Parathyroid adenoma (tissue), 2 donors: ENCODE results near the gene GALNT17.

Experiments used
- H2AFZ ChIP-seq: fragments of 300-600 bp; sonication (generic); one replicate; pipeline ENCODE4 v1.7.0; 2017; ENCODE audit warnings: antibody characterized with exemption, mild to moderate bottlenecking
- H3K27ac ChIP-seq: fragments of 300-600 bp; sonication (generic); one replicate; pipeline ENCODE4 v1.7.0; 2017
- H3K27me3 ChIP-seq: fragments of 300-600 bp; sonication (generic); one replicate; pipeline ENCODE4 v1.7.0; 2017; ENCODE audit warnings: low read length; ENCODE audit not compliant: control insufficient read depth, insufficient read depth
- H3K36me3 ChIP-seq: fragments of 300-600 bp; sonication (generic); one replicate; pipeline ENCODE4 v1.7.0; 2017; ENCODE audit warnings: low read length; ENCODE audit not compliant: control insufficient read depth, insufficient read depth
- H3K4me1 ChIP-seq: fragments of 300-600 bp; sonication (generic); one replicate; pipeline ENCODE4 v1.7.0; 2017; ENCODE audit warnings: control low read depth
- H3K4me2 ChIP-seq: fragments of 300-600 bp; sonication (generic); one replicate; pipeline ENCODE4 v1.7.0; 2017; ENCODE audit warnings: low read length
- H3K4me3 ChIP-seq: fragments of 300-600 bp; sonication (generic); one replicate; pipeline ENCODE4 v1.7.0; 2017; ENCODE audit warnings: low read depth, low read length
- H3K79me2 ChIP-seq: fragments of 300-600 bp; sonication (generic); one replicate; pipeline ENCODE4 v1.7.0; 2017; ENCODE audit warnings: control low read depth
- H3K9ac ChIP-seq: fragments of 300-600 bp; sonication (generic); one replicate; pipeline ENCODE4 v1.7.0; 2017; ENCODE audit warnings: mild to moderate bottlenecking
- H3K9me3 ChIP-seq: fragments of 300-600 bp; sonication (generic); one replicate; pipeline ENCODE4 v1.7.0; 2017; ENCODE audit warnings: low read length; ENCODE audit not compliant: control insufficient read depth
- CTCF ChIP-seq: fragments of 300-600 bp; sonication (generic); IDR thresholded peaks from one replicate; pipeline ENCODE4 v1.7.0; 2017; ENCODE audit warnings: antibody characterized with exemption, mild to moderate bottlenecking
- donor health status: primary hyperparathyroidism.

The GALNT17 gene

GRCh38 chr7:71354716-71355115, 222.8 kb downstream of the GALNT17 start:
- Histone ChIP-seq H3K27ac (no peak overlapping the region), H3K4me3 (no peak overlapping the region), H2AFZ (no peak overlapping the region), H3K4me1 (no peaks in the 10 kb centered on the region), H3K9ac (no peak overlapping the region), H3K79me2 (no peaks in the 10 kb centered on the region), H3K9me3 (no peaks in the 10 kb centered on the region), H3K4me2 (no peak overlapping the region), H3K27me3 (no peaks in the 10 kb centered on the region), H3K36me3 (no peaks in the 10 kb centered on the region)
- no peak for TF ChIP-seq CTCF

- Histone ChIP-seq H3K27ac (no peak overlapping the region), H3K36me3 (no peaks in the 10 kb centered on the region), H2AFZ (no peak overlapping the region), H3K79me2 (no peaks in the 10 kb centered on the region), H3K4me1 (no peaks in the 10 kb centered on the region), H3K27me3 (no peaks in the 10 kb centered on the region), H3K4me3 (no peak overlapping the region), H3K9ac (no peak overlapping the region), H3K9me3 (no peaks in the 10 kb centered on the region), H3K4me2 (no peak overlapping the region)
- TF ChIP-seq CTCF, result no peak
Measured at GRCh38 chr7:71361451-71362032, 229.6 kb downstream of the GALNT17 start.

GRCh38 chr7:71362240-71362639, 230.3 kb downstream of the GALNT17 start:
- Histone ChIP-seq H3K9ac (no peak overlapping the region), H3K27me3 (no peaks in the 10 kb centered on the region), H3K4me2 (no peak overlapping the region), H3K79me2 (no peaks in the 10 kb centered on the region), H2AFZ (no peak overlapping the region), H3K36me3 (no peaks in the 10 kb centered on the region), H3K4me3 (no peak overlapping the region), H3K4me1 (no peaks in the 10 kb centered on the region), H3K9me3 (no peaks in the 10 kb centered on the region), H3K27ac (no peak overlapping the region)
- TF ChIP-seq CTCF, result no peak

- Histone ChIP-seq H3K36me3 (no peaks in the 10 kb centered on the region), H3K4me2 (no peak overlapping the region), H3K27ac (no peak overlapping the region), H3K9me3 (no peaks in the 10 kb centered on the region), H3K4me3 (no peak overlapping the region), H3K79me2 (no peaks in the 10 kb centered on the region), H3K27me3 (no peaks in the 10 kb centered on the region), H3K4me1 (no peaks in the 10 kb centered on the region), H3K9ac (no peak overlapping the region), H2AFZ (no peak overlapping the region)
- TF ChIP-seq CTCF, result no peak
Measured at GRCh38 chr7:71363223-71363622, 231.3 kb downstream of the GALNT17 start.

GRCh38 chr7:71363627-71364026, 231.7 kb downstream of the GALNT17 start:
- Histone ChIP-seq H3K36me3 (no peaks in the 10 kb centered on the region), H3K27ac (no peak overlapping the region), H2AFZ (no peak overlapping the region), H3K4me3 (no peak overlapping the region), H3K9me3 (no peaks in the 10 kb centered on the region), H3K27me3 (no peaks in the 10 kb centered on the region), H3K9ac (no peak overlapping the region), H3K4me2 (no peak overlapping the region), H3K79me2 (no peaks in the 10 kb centered on the region), H3K4me1 (no peaks in the 10 kb centered on the region)
- no peak for TF ChIP-seq CTCF
